A549 (cell line): ENCODE measurements around the gene PVALEF. TPM values are rescaled to one million over a fixed set of nuclear protein-coding genes. Genes with fewer than 3 reads are reported as not detected.

Experiments
- ATAC-seq, 2 experiments: fragments of 200-7000 bp in 1 of 2; fragments of >200 bp in 1 of 2; cut with Nextera tagmentation in 1 of 2; cut with Tn5 transposase in 1 of 2; 3 replicates each; pipeline versions ENCODE4 v1.8.0 to v1.9.1; 2018 to 2020; ENCODE audit warnings: mild to moderate bottlenecking in 1 of 2, moderate library complexity in 1 of 2
- CTCF ChIA-PET: fragments of 300-600 bp; sonication (Branson Sonifier 250); formaldehyde crosslinking; extraction: SDS; loops from one replicate; lab custom pipeline; 2021; ENCODE audit warnings: antibody characterized with exemption, inconsistent platforms; lab: Yijun Ruan, JAX
- POLR2A ChIA-PET: fragments of 350-600 bp; formaldehyde crosslinking; extraction: SDS; loops from one replicate; lab custom pipeline; 2021; ENCODE audit warnings: antibody characterized with exemption, inconsistent platforms; lab: Yijun Ruan, JAX
- DNase-seq, 2 experiments: peaks; one replicate each; pipeline versions ENCODE4 v3.0.0 to v3.0.0-alpha.2; 2011 to 2016; ENCODE audit warnings: low read depth in 1 of 2, low spot score in 1 of 2
- FAIRE-seq: peaks from 2 replicates; lab custom pipeline; 2011; peaks lifted over from hg19 to GRCh38; lab: Jason Lieb, UNC
- H3K27ac ChIP-seq, 2 experiments: fragments of >200 bp; sonication (Bioruptor Twin); formaldehyde crosslinking; 3 replicates each; pipeline ENCODE4 v1.5.1; 2016 to 2017
- H3K4me1 ChIP-seq: fragments of >200 bp; sonication (Bioruptor Twin); formaldehyde crosslinking; 3 replicates; pipeline ENCODE4 v1.6.1; 2016
- H3K4me2 ChIP-seq: fragments of >200 bp; sonication (Bioruptor Twin); formaldehyde crosslinking; 3 replicates; pipeline ENCODE4 v1.6.1; 2016
- H3K4me3 ChIP-seq: fragments of >200 bp; sonication (Bioruptor Twin); formaldehyde crosslinking; 3 replicates; pipeline ENCODE4 v1.5.1; 2016
- H3K9me3 ChIP-seq: fragments of >200 bp; sonication (Bioruptor Twin); formaldehyde crosslinking; 3 replicates; pipeline ENCODE4 v1.6.1; 2016
- BHLHE40 ChIP-seq: IDR thresholded peaks from 2 replicates; pipeline ENCODE4 v1.6.1; 2012; ENCODE audit warnings: low read depth, low read length, inconsistent platforms
- CEBPB ChIP-seq, 2 experiments: fragments of >200 bp in 1 of 2; sonication (Bioruptor Twin) in 1 of 2; formaldehyde crosslinking in 1 of 2; IDR thresholded peaks; 2 replicates each; pipeline ENCODE4 v1.6.1; 2012 to 2016
- CHD2 ChIP-seq: fragments of 150-350 bp; IDR thresholded peaks from 2 replicates; pipeline ENCODE4 v1.6.1; 2014; ENCODE audit warnings: low read length; ENCODE audit not compliant: partially characterized antibody
- EP300 ChIP-seq, 2 experiments: fragments of >200 bp; sonication (Bioruptor Twin); formaldehyde crosslinking; IDR thresholded peaks; 2 replicates in 1 of 2; 3 replicates in 1 of 2; pipeline ENCODE4 v1.6.1; 2016 to 2017
- ESRRA ChIP-seq: fragments of 150-350 bp; IDR thresholded peaks from 2 replicates; pipeline ENCODE4 v1.6.1; 2014; ENCODE audit warnings: mild to moderate bottlenecking, low read length, borderline replicate concordance
- FOSB ChIP-seq: fragments of 250-450 bp; sonication (Bioruptor Pico); IDR thresholded peaks from 2 replicates; pipeline ENCODE4 v1.5.0; 2020; ENCODE audit warnings: mild to moderate bottlenecking, moderate library complexity
- FOSL2 ChIP-seq, 2 experiments: fragments of 450-650 bp in 1 of 2; fragments of >200 bp in 1 of 2; sonication (Bioruptor Twin) in 1 of 2; formaldehyde crosslinking; IDR thresholded peaks; 2 replicates each; pipeline versions ENCODE4 v1.5.0 to v1.6.1; 2016 to 2020; ENCODE audit warnings: mild to moderate bottlenecking in 1 of 2, moderate library complexity in 1 of 2
- FOXS1 ChIP-seq: fragments of 250-450 bp; sonication (Bioruptor Pico); IDR thresholded peaks from 2 replicates; pipeline ENCODE4 v1.5.0; 2020; ENCODE audit warnings: mild to moderate bottlenecking, moderate library complexity
- HEYL ChIP-seq: fragments of 250-450 bp; sonication (Bioruptor Pico); IDR thresholded peaks from 2 replicates; pipeline ENCODE4 v1.8.0; 2021; ENCODE audit warnings: mild to moderate bottlenecking, moderate library complexity
- HOXB13 ChIP-seq: fragments of 250-450 bp; sonication (Bioruptor Pico); IDR thresholded peaks from 2 replicates; pipeline ENCODE4 v1.5.0; 2020; ENCODE audit warnings: low read depth, mild to moderate bottlenecking, moderate library complexity
- HOXB5 ChIP-seq: fragments of 250-450 bp; sonication (Bioruptor Pico); IDR thresholded peaks from 2 replicates; pipeline ENCODE4 v1.5.0; 2020; ENCODE audit warnings: mild to moderate bottlenecking, moderate library complexity
- JUN ChIP-seq, 2 experiments: fragments of >200 bp; sonication (Bioruptor Twin); formaldehyde crosslinking; IDR thresholded peaks; 2 replicates in 1 of 2; 3 replicates in 1 of 2; pipeline ENCODE4 v1.6.1; 2016 to 2017
- KDM1A ChIP-seq: fragments of 200-600 bp; sonication (generic); IDR thresholded peaks from 2 replicates; pipeline ENCODE4 v1.6.1; 2016; ENCODE audit warnings: low read depth, mild to moderate bottlenecking
- MAFK ChIP-seq: fragments of 450-650 bp; IDR thresholded peaks from 2 replicates; pipeline ENCODE4 v1.6.1; 2014; ENCODE audit not compliant: partially characterized antibody
- MYC ChIP-seq: IDR thresholded peaks from 2 replicates; pipeline ENCODE4 v1.6.1; 2012; ENCODE audit warnings: mild to moderate bottlenecking, inconsistent platforms, low read length, improper control_type of control experiment, borderline replicate concordance
- NPAS2 ChIP-seq: fragments of 250-450 bp; sonication (Bioruptor Pico); IDR thresholded peaks from 2 replicates; pipeline ENCODE4 v1.8.0; 2022; ENCODE audit warnings: mild to moderate bottlenecking, moderate library complexity, borderline replicate concordance
- NR3C1 ChIP-seq: fragments of >200 bp; sonication (Bioruptor Twin); formaldehyde crosslinking; IDR thresholded peaks from 3 replicates; pipeline ENCODE4 v1.6.1; 2017
- POLR2A ChIP-seq: IDR thresholded peaks from 2 replicates; pipeline ENCODE4 v1.6.1; 2012; ENCODE audit warnings: mild to moderate bottlenecking, low read length
- RARB ChIP-seq: fragments of 250-450 bp; sonication (Bioruptor Pico); IDR thresholded peaks from 2 replicates; pipeline ENCODE4 v1.8.0; 2021; ENCODE audit warnings: mild to moderate bottlenecking, moderate library complexity
- RFX5 ChIP-seq: fragments of 450-650 bp; IDR thresholded peaks from 2 replicates; pipeline ENCODE4 v1.7.1; 2014; ENCODE audit warnings: antibody characterized with exemption, mild to moderate bottlenecking, moderate library complexity
- SMC3 ChIP-seq: fragments of >200 bp; sonication (Bioruptor Twin); formaldehyde crosslinking; IDR thresholded peaks from 3 replicates; pipeline ENCODE4 v1.6.1; 2018; ENCODE audit warnings: inconsistent platforms
- TP53 ChIP-seq: fragments of 250-450 bp; sonication (Bioruptor Pico); IDR thresholded peaks from 2 replicates; pipeline ENCODE4 v1.5.0; 2021; ENCODE audit warnings: mild to moderate bottlenecking, moderate library complexity
- ZC3H11A ChIP-seq: fragments of 450-650 bp; IDR thresholded peaks from 2 replicates; pipeline ENCODE4 v1.6.1; 2014; ENCODE audit warnings: antibody characterized with exemption, mild to moderate bottlenecking
- ZNF302 ChIP-seq: fragments of 250-450 bp; sonication (Bioruptor Pico); IDR thresholded peaks from 2 replicates; pipeline ENCODE4 v1.9.0; 2021; ENCODE audit warnings: inconsistent platforms, mild to moderate bottlenecking, moderate library complexity
- WGBS: methylation state at CpG from one replicate; pipeline ENCODE4 v1.1.6; 2017; ENCODE audit errors: missing lambda C conversion rate; 5-methylcytosine and 5-hydroxymethylcytosine counted together
- polyA plus RNA-seq, 4 experiments: library from polyadenylated mRNA; depleted of rRNA in 3 of 4; stranded (reverse); fragments of >200 nt; fragmentation: RNase III in 1 of 4; extraction: RNeasy Plus Mini Kit Qiagen cat#74134 plus additional on column Dnase treatment in 1 of 4; gene quantifications; 2 replicates in 3 of 4; 3 replicates in 1 of 4; pipeline ENCODE4 v1.2.3, GENCODE V29; 2011 to 2017
- TF ChIP-seq, protein P1 (sequence below): fragments of >200 bp; sonication (Bioruptor Twin); formaldehyde crosslinking; IDR thresholded peaks from 3 replicates; pipeline ENCODE4 v1.6.1; 2016
- TF ChIP-seq, protein P2 (sequence below): IDR thresholded peaks from 2 replicates; pipeline ENCODE4 v1.6.1; 2012; ENCODE audit warnings: low read depth, borderline replicate concordance
- TF ChIP-seq, protein P3 (sequence below): fragments of 150-350 bp; IDR thresholded peaks from 2 replicates; pipeline ENCODE4 v1.6.1; 2014; ENCODE audit warnings: low read depth, mild to moderate bottlenecking, low read length
- TF ChIP-seq, protein P4 (sequence below): fragments of 250-450 bp; sonication (Bioruptor Pico); IDR thresholded peaks from 2 replicates; pipeline ENCODE4 v1.5.0; 2021; ENCODE audit warnings: mild to moderate bottlenecking, moderate library complexity, borderline replicate concordance

PVALEF gene
- polyA plus RNA-seq, 2 of the 4 experiments (the other 2 are of a cell fraction), result not detected

DNA sequence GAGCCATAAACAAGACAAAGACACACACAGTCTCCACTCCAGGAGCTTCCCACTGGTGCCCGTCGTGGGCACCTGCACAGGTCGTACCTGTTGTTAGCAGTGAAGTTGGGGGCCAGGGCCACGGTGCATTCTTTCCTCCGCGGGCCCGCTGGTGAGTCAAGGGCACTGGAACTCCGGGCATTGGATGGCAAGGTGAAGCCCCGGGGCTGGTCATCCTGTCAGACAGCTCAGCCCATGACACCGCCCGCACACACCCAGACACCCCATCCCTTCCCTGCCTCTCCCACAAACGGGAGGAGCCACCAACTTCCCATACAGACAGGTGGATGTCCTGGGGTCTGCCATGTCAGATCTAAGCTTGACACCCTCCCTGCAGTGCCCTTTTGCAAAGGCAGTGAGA is 41.4 kb downstream of the PVALEF start:
- H3K27ac ChIP-seq, result no peak overlapping the region
- ChIA-PET POLR2A (no interaction called here), CTCF (interaction anchor here (1.5 to 13.7 kb wide), 6 partner anchors 11 to 183 kb away, joined by 3 to 175 read pairs (median 7); no protein-coding TSS in a partner anchor)

DNA sequence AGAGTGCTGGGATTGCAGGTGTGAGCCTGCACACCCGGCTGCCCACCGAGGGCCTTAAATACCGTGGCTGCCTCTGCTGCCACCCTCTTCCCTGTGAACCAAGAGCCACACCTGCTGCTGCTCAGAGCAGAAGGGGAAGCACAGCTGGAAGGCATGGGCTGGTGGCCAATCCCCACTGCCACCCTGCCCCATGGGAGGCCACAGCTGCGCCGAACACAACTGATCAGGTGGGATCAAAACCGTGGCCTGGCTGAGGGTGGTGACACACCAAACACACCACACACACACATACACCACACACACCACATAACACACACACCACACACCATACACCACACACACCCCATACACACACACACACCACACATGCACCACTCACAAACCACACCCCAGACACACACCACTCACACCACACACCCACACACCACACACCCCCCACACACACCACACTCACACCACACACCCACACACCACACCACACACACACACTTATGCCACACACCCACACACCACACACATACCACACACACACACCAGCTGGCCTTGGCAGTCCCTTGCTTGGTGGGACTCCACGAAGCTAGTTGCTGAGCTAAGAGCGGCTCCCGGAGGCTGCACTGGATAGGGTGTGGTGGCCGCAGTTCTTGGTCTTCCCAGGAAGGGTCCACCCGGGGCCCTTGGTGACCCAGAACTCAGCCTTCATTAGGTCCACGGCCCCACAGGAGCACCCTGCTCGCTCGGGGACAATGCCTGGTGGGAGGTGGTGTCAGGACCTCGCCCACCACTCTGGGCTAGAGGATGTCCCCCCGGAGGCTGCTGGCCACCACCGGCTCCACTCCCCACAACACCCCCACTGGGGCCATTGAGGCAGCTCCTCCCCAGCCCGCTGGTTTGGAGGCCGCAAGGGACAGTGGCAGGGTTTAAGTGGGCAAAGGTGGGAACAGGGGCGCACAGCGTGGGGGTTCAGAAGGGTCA is 42.6 kb downstream of the PVALEF start:
- TF ChIP-seq FOSL2 (IDR thresholded peaks at IDR 0.05), result no peak
- no peak for TF ChIP-seq FOSL2 (CRISPR knock-in tag; IDR thresholded peaks at IDR 0.05)
- Histone ChIP-seq H3K4me3 (no peak overlapping the region), H3K4me2 (no peak overlapping the region), H3K27ac (no peak overlapping the region), H3K9me3 (no peaks in the 10 kb centered on the region), H3K4me1 (no peaks in the 10 kb centered on the region)
- CTCF ChIA-PET, result interaction anchor here (0.8 to 13.7 kb wide), 8 partner anchors 9 to 110 kb away, joined by 3 to 175 read pairs (median 4); no protein-coding TSS in a partner anchor
- POLR2A ChIA-PET, result no interaction called here
- FAIRE-seq, result no peak
- WGBS, result 87% methylated on average over 17 of the region's 21 CpGs
- no peak for ATAC-seq
- DNase-seq, result no peak

More for the DNA sequence above, 41.4 kb downstream of the PVALEF start:
- Histone ChIP-seq H3K4me2 (no peak overlapping the region), H3K9me3 (no peaks in the 10 kb centered on the region), H3K4me1 (no peaks in the 10 kb centered on the region), H3K4me3 (no peak overlapping the region)
- WGBS, result 90% methylated on average over 12 of the region's 12 CpGs
- TF ChIP-seq, protein P1, sequence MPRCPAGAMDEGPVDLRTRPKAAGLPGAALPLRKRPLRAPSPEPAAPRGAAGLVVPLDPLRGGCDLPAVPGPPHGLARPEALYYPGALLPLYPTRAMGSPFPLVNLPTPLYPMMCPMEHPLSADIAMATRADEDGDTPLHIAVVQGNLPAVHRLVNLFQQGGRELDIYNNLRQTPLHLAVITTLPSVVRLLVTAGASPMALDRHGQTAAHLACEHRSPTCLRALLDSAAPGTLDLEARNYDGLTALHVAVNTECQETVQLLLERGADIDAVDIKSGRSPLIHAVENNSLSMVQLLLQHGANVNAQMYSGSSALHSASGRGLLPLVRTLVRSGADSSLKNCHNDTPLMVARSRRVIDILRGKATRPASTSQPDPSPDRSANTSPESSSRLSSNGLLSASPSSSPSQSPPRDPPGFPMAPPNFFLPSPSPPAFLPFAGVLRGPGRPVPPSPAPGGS, result no peak
- TF ChIP-seq CHD2 (no peak), BHLHE40 (no peak), NR3C1 (no peak), HOXB13 (CRISPR knock-in tag) (no peak), MYC (no peak), NPAS2 (CRISPR knock-in tag) (no peak), EP300 (IDR thresholded peaks at IDR 0.05) (no peak), ZNF302 (CRISPR knock-in tag) (no peak), MAFK (no peak), POLR2A (no peak), SMC3 (no peak), JUN (IDR thresholded peaks at IDR 0.05) (no peak), HOXB5 (CRISPR knock-in tag) (no peak), CEBPB (IDR thresholded peaks at IDR 0.05) (no peak), FOXS1 (CRISPR knock-in tag) (no peak), FOSB (CRISPR knock-in tag) (no peak), TP53 (CRISPR knock-in tag) (no peak)
- TF ChIP-seq, protein P2, sequence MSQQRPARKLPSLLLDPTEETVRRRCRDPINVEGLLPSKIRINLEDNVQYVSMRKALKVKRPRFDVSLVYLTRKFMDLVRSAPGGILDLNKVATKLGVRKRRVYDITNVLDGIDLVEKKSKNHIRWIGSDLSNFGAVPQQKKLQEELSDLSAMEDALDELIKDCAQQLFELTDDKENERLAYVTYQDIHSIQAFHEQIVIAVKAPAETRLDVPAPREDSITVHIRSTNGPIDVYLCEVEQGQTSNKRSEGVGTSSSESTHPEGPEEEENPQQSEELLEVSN, result no peak
- FAIRE-seq (no peak), DNase-seq (no peak), ATAC-seq (0 out of 6 replicates have a peak, but pooled peaks of 1 of the 2 experiments have one; percentile 11)

- POLR2A ChIA-PET, result no interaction called here
- no peaks in the 10 kb centered on the region for H3K4me1 ChIP-seq
- no peak for ATAC-seq
- no peak overlapping the region for H3K27ac ChIP-seq
- no peak for DNase-seq
- CTCF ChIA-PET, result interaction anchor here (1.0 to 13.7 kb wide), 6 partner anchors 11 to 111 kb away, joined by 3 to 175 read pairs (median 4); no protein-coding TSS in a partner anchor
- TF ChIP-seq HEYL (CRISPR knock-in tag) (no peak), ZC3H11A (no peak), NPAS2 (CRISPR knock-in tag) (no peak), POLR2A (no peak), TP53 (CRISPR knock-in tag) (no peak), KDM1A (no peak), ESRRA (no peak), RARB (CRISPR knock-in tag) (no peak), CEBPB (IDR thresholded peaks at IDR 0.05) (no peak), CHD2 (no peak), RFX5 (no peak)
- TF ChIP-seq, protein P3, sequence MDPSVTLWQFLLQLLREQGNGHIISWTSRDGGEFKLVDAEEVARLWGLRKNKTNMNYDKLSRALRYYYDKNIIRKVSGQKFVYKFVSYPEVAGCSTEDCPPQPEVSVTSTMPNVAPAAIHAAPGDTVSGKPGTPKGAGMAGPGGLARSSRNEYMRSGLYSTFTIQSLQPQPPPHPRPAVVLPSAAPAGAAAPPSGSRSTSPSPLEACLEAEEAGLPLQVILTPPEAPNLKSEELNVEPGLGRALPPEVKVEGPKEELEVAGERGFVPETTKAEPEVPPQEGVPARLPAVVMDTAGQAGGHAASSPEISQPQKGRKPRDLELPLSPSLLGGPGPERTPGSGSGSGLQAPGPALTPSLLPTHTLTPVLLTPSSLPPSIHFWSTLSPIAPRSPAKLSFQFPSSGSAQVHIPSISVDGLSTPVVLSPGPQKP, result no peak
- TF ChIP-seq, protein P4, sequence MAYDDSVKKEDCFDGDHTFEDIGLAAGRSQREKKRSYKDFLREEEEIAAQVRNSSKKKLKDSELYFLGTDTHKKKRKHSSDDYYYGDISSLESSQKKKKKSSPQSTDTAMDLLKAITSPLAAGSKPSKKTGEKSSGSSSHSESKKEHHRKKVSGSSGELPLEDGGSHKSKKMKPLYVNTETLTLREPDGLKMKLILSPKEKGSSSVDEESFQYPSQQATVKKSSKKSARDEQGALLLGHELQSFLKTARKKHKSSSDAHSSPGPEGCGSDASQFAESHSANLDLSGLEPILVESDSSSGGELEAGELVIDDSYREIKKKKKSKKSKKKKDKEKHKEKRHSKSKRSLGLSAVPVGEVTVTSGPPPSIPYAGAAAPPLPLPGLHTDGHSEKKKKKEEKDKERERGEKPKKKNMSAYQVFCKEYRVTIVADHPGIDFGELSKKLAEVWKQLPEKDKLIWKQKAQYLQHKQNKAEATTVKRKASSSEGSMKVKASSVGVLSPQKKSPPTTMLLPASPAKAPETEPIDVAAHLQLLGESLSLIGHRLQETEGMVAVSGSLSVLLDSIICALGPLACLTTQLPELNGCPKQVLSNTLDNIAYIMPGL (CRISPR knock-in tag), result no peak
- no peaks in the 10 kb centered on the region for H3K9me3 ChIP-seq
- WGBS, result 96% methylated on average over 10 of the region's 10 CpGs
- no peak for FAIRE-seq
- no peak overlapping the region for H3K4me3 ChIP-seq
- no peak overlapping the region for H3K4me2 ChIP-seq
Measured at GRCh38 chr17:81208651-81209050, 43.3 kb downstream of the PVALEF start.
